HepG2 (cell line): ENCODE measurements around the gene CSHL1. TPM values are rescaled to one million over a fixed set of nuclear protein-coding genes. Genes with fewer than 3 reads are reported as not detected.
"Not testable (repeated sequence)": the region's sequence is repeated elsewhere in the genome, so short reads cannot be mapped to it uniquely, and the experiment has no call there.

ENCODE experiments used
- ATAC-seq: fragments of 200-7000 bp; cut with Tn5 transposase; 3 replicates; pipeline ENCODE4 v1.9.1; 2020; ENCODE audit warnings: mild to moderate bottlenecking, moderate library complexity
- BruUV-seq: library from RNA; stranded (reverse); fragments of 400-500 nt; replicated peaks from 2 replicates; lab custom pipeline; 2021; lab: Mats Ljungman, UMichigan
- CTCF ChIA-PET: fragments of 300-600 bp; formaldehyde crosslinking; extraction: SDS; loops from one replicate; lab custom pipeline; 2021; ENCODE audit warnings: low total read pairs, inconsistent platforms, low intra/inter-chr PET ratio; lab: Yijun Ruan, JAX
- POLR2A ChIA-PET: fragments of 350-600 bp; sonication (Branson Sonifier 250); formaldehyde crosslinking; loops from one replicate; lab custom pipeline; 2020; ENCODE audit warnings: antibody characterized with exemption, inconsistent platforms; lab: Yijun Ruan, JAX
- DNase-seq: peaks from one replicate; pipeline ENCODE4 v3.0.0-alpha.2; 2015; ENCODE audit warnings: low spot score
- FAIRE-seq: peaks from 3 replicates; lab custom pipeline; 2011; peaks lifted over from hg19 to GRCh38; lab: Jason Lieb, UNC
- H2AFZ ChIP-seq: one replicate; pipeline ENCODE4 v1.6.1; 2011; ENCODE audit warnings: low read length, inconsistent platforms
- H3K27ac ChIP-seq: fragments of 300-600 bp; 3 replicates; pipeline ENCODE4 v1.8.0; 2011; ENCODE audit warnings: mixed run types, mild to moderate bottlenecking, mixed read lengths, low read length, inconsistent platforms; ENCODE audit not compliant: insufficient read depth; ENCODE audit errors: extremely low read length
- H3K27me3 ChIP-seq, 2 experiments: fragments of 200-600 bp in 1 of 2; 2 replicates in 1 of 2; 3 replicates in 1 of 2; pipeline versions ENCODE4 v1.6.0 to v1.8.0; 2011; ENCODE audit warnings: low read length in 2 of 2, mild to moderate bottlenecking in 2 of 2, moderate library complexity in 2 of 2, inconsistent platforms in 1 of 2; ENCODE audit not compliant: insufficient read depth in 2 of 2, control insufficient read depth in 1 of 2
- H3K36me3 ChIP-seq, 2 experiments: fragments of 200-600 bp in 1 of 2; replicated peaks in 1 of 2; 2 replicates in 1 of 2; 3 replicates in 1 of 2; pipeline versions ENCODE4 v1.5.1 to v1.8.0; 2011; ENCODE audit warnings: low read length in 2 of 2, inconsistent platforms in 1 of 2; ENCODE audit not compliant: insufficient read depth in 2 of 2, control insufficient read depth in 1 of 2
- H3K4me1 ChIP-seq: 2 replicates; pipeline ENCODE4 v1.5.1; 2012; ENCODE audit warnings: low read length, inconsistent platforms; ENCODE audit not compliant: insufficient read depth
- H3K4me2 ChIP-seq: 2 replicates; pipeline ENCODE4 v1.6.0; 2011; ENCODE audit warnings: low read depth, low read length, inconsistent platforms
- H3K4me3 ChIP-seq, 3 experiments: fragments of 200-600 bp in 1 of 3; sonication (generic), shearing (Covaris generic) in 1 of 3; replicated peaks in 1 of 3; 2 replicates each; pipeline ENCODE4 v1.5.1; 2011 to 2016; ENCODE audit warnings: low read length in 3 of 3, inconsistent platforms in 2 of 3, low read depth in 2 of 3, mild to moderate bottlenecking in 2 of 3, control low read depth in 1 of 3, mixed read lengths in 1 of 3; ENCODE audit not compliant: insufficient read depth in 1 of 3
- H3K79me2 ChIP-seq: one replicate; pipeline ENCODE4 v1.6.1; 2011; ENCODE audit warnings: low read length, inconsistent platforms; ENCODE audit not compliant: insufficient read depth
- H3K9ac ChIP-seq: 2 replicates; pipeline ENCODE4 v1.6.0; 2011; ENCODE audit warnings: mild to moderate bottlenecking, low read depth, low read length, inconsistent platforms; ENCODE audit not compliant: insufficient read depth
- H3K9me3 ChIP-seq: 2 replicates; pipeline ENCODE4 v1.5.1; 2012; ENCODE audit warnings: mild to moderate bottlenecking, low read length
- H4K20me1 ChIP-seq: 2 replicates; pipeline ENCODE4 v1.6.0; 2011; ENCODE audit warnings: inconsistent platforms, mild to moderate bottlenecking, low read length, moderate library complexity; ENCODE audit not compliant: insufficient read depth
- WGBS: methylation state at CpG from one replicate; pipeline ENCODE4 v1.1.6; 2017; ENCODE audit warnings: low lambda C conversion rate; 5-methylcytosine and 5-hydroxymethylcytosine counted together
- in situ Hi-C: cut with HindIII; loops from 2 replicates; pipeline ENCODE4 v1.10.0; 2017; ENCODE audit warnings: low pct_unique_long_range_greater_than_20kb; ENCODE audit not compliant: extremely low pct_ligation_motif_present
- intact Hi-C: fragments of 100-400 bp; cut with micrococcal nuclease; formaldehyde crosslinking; loops from one replicate; pipeline ENCODE4 v1.10.0; 2022; ENCODE audit not compliant: unreplicated experiment
- polyA plus RNA-seq, 8 experiments: library from polyadenylated mRNA; depleted of rRNA in 3 of 8; stranded (reverse) in 7 of 8; unstranded in 1 of 8; fragments of >200 nt; fragmentation: Illumina TruSeq in 4 of 8; extraction: Trizol in 4 of 8; gene quantifications; 2 replicates each; pipeline versions ENCODE4 v1.2.1 to v1.2.3, GENCODE V29; 2011 to 2016; ENCODE audit warnings: low read depth in 4 of 8, missing spikeins in 1 of 8, mixed read lengths in 1 of 8; ENCODE audit not compliant: insufficient read depth in 1 of 8
- total RNA-seq, 5 experiments: library from RNA; depleted of rRNA; stranded (reverse); fragments of >200 nt; fragmentation: Illumina TruSeq; extraction: Trizol; gene quantifications; 2 replicates each; pipeline ENCODE4 v1.2.3, GENCODE V29; 2016; ENCODE audit warnings: low read depth in 1 of 5

The CSHL1 gene
- total and polyA plus RNA-seq, 2 of the 13 experiments (the other 11 are each of a cell fraction or from before 2014, with no cell fraction given) = not detected

GRCh38 chr17:63896524-63897354 lies 14.3 kb downstream of the CSHL1 start, which contains the start of gene CSH1:
CSH1 (minus strand) TSS chr17:63896574; CDS start chr17:63896511, 63 bp downstream.
- in situ Hi-C loops, DNase-seq, H4K20me1 ChIP-seq, H3K4me1 ChIP-seq, BruUV-seq, H2AFZ ChIP-seq, H3K79me2 ChIP-seq, intact Hi-C loops, CTCF ChIA-PET, H3K4me3 ChIP-seq, H3K9me3 ChIP-seq, H3K4me2 ChIP-seq, H3K27me3 ChIP-seq, H3K36me3 ChIP-seq, H3K9ac ChIP-seq, POLR2A ChIA-PET, H3K27ac ChIP-seq, FAIRE-seq: not testable (repeated sequence)
- peak; percentile 76 for ATAC-seq
- 43% methylated on average over 9 of the region's 14 CpGs for WGBS

DNA sequence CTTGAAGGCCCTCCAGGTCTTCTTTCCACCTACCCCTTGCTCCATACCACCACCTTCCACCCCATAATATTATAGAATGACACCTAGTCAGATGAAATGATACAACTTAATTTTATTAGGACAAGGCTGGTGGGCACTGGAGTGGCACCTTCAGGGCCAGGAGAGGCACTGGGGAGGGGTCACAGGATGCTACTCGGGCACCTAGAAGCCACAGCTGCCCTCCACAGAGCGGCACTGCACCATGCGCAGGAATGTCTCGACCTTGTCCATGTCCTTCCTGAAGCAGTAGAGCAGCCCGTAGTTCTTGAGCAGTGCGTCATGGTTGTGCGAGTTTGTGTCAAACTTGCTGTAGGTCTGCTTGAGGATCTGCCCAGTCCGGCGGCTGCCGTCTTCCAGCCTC lies 16.2 kb downstream of the CSHL1 start:
- H3K27ac ChIP-seq, intact Hi-C loops, H3K4me2 ChIP-seq, H3K36me3 ChIP-seq, CTCF ChIA-PET, H3K4me3 ChIP-seq, H3K27me3 ChIP-seq, H3K4me1 ChIP-seq, H2AFZ ChIP-seq, POLR2A ChIA-PET, H3K9ac ChIP-seq, H3K79me2 ChIP-seq, H3K9me3 ChIP-seq, DNase-seq, BruUV-seq, in situ Hi-C loops, H4K20me1 ChIP-seq, FAIRE-seq, ATAC-seq: not testable (repeated sequence)
- WGBS = 56% methylated on average over 3 of the region's 10 CpGs

GRCh38 chr17:63894021-63894420 lies 17.0 kb downstream of the CSHL1 start:
- ATAC-seq, BruUV-seq, H2AFZ ChIP-seq, H3K4me1 ChIP-seq, intact Hi-C loops, H3K4me2 ChIP-seq, H3K27me3 ChIP-seq, DNase-seq, in situ Hi-C loops, H3K27ac ChIP-seq, H3K9me3 ChIP-seq, H3K4me3 ChIP-seq, CTCF ChIA-PET, POLR2A ChIA-PET, H4K20me1 ChIP-seq, H3K9ac ChIP-seq, FAIRE-seq, H3K79me2 ChIP-seq, H3K36me3 ChIP-seq: not testable (repeated sequence)
- 1% methylated on average over 3 of the region's 3 CpGs for WGBS
